Smooth muscle cell (in vitro differentiated cells): ENCODE results near the gene AP3M1. TPM values are rescaled to one million over a fixed set of nuclear protein-coding genes. Genes with fewer than 3 reads are reported as not detected.

Source experiments
- DNase-seq: peaks from one replicate; lab custom pipeline; 2025; ENCODE audit not compliant: unreplicated experiment; lab: John Stamatoyannopoulos, UW
- H2AFZ ChIP-seq: fragments of 200-600 bp; sonication (generic); 2 replicates; pipeline ENCODE4 v1.6.0; 2016; ENCODE audit warnings: antibody characterized with exemption, low read depth, mild to moderate bottlenecking
- H3F3A ChIP-seq: fragments of 200-600 bp; sonication (generic); 2 replicates; pipeline ENCODE4 v1.6.0; 2017; ENCODE audit warnings: antibody characterized with exemption, low read depth
- H3K27ac ChIP-seq: fragments of 200-600 bp; sonication (generic); 2 replicates; pipeline ENCODE4 v1.5.1; 2016; ENCODE audit warnings: low read depth, mild to moderate bottlenecking
- H3K27me3 ChIP-seq: fragments of 200-600 bp; sonication (generic); 2 replicates; pipeline ENCODE4 v1.6.1; 2016; ENCODE audit warnings: low read depth, mild to moderate bottlenecking
- H3K36me3 ChIP-seq: fragments of 200-600 bp; sonication (generic); 2 replicates; pipeline ENCODE4 v1.5.1; 2016; ENCODE audit warnings: low read depth
- H3K4me1 ChIP-seq: fragments of 200-600 bp; sonication (generic); 2 replicates; pipeline ENCODE4 v1.5.1; 2016; ENCODE audit warnings: low read depth
- H3K4me2 ChIP-seq: fragments of 200-600 bp; sonication (generic); 2 replicates; pipeline ENCODE4 v1.6.0; 2016; ENCODE audit warnings: mild to moderate bottlenecking
- H3K4me3 ChIP-seq: fragments of 200-600 bp; sonication (generic); 2 replicates; pipeline ENCODE4 v1.5.1; 2016; ENCODE audit warnings: mild to moderate bottlenecking
- H3K79me2 ChIP-seq: fragments of 200-600 bp; sonication (generic); 2 replicates; pipeline ENCODE4 v1.6.0; 2016; ENCODE audit warnings: low read depth, mild to moderate bottlenecking
- H3K9ac ChIP-seq: fragments of 200-600 bp; sonication (generic); 2 replicates; pipeline ENCODE4 v1.6.0; 2016; ENCODE audit warnings: low read depth
- H3K9me3 ChIP-seq: fragments of 200-600 bp; sonication (generic); replicated peaks from 2 replicates; pipeline ENCODE4 v1.5.1; 2016; ENCODE audit warnings: low read depth
- H4K20me1 ChIP-seq: fragments of 200-600 bp; sonication (generic); 2 replicates; pipeline ENCODE4 v1.6.0; 2016; ENCODE audit warnings: low read depth
- CTCF ChIP-seq: fragments of 200-600 bp; sonication (generic); IDR thresholded peaks from 2 replicates; pipeline ENCODE4 v1.5.1; 2017; ENCODE audit warnings: borderline replicate concordance, mild to moderate bottlenecking, antibody characterized with exemption; ENCODE audit not compliant: insufficient read depth, poor library complexity, severe bottlenecking
- WGBS: methylation state at CpG from one replicate; pipeline ENCODE4 v1.1.7; 2016; ENCODE audit warnings: low lambda C conversion rate; 5-methylcytosine and 5-hydroxymethylcytosine counted together
- polyA plus RNA-seq: library from polyadenylated mRNA; unstranded; fragments of >200 nt; fragmentation: Nextera tagmentation; extraction: Ambion mirVana; gene quantifications from 2 replicates; pipeline ENCODE4 v1.2.1, GENCODE V29; 2016
- total RNA-seq: library from RNA; depleted of rRNA; stranded (reverse); fragments of >200 nt; gene quantifications from 2 replicates; pipeline ENCODE4 v1.2.3, GENCODE V29; 2014

Gene AP3M1
- total and polyA plus RNA-seq, 2 experiments from 2014 or later: 18.3 to 29.3 TPM

- Histone ChIP-seq H2AFZ (no peak overlapping the region), H3K36me3 (peaks cover 17% of the 10 kb centered on the region), H3K4me1 (peaks cover 12% of the 10 kb centered on the region), H3F3A (peaks cover 9% of the 10 kb centered on the region), H3K79me2 (peaks cover 46% of the 10 kb centered on the region), H4K20me1 (peaks cover 94% of the 10 kb centered on the region), H3K4me3 (no peak overlapping the region), H3K9ac (no peak overlapping the region), H3K9me3 (no peaks in the 10 kb centered on the region), H3K27me3 (no peaks in the 10 kb centered on the region), H3K27ac (no peak overlapping the region), H3K4me2 (no peak overlapping the region)
- TF ChIP-seq CTCF: no peak
- DNase-seq: no peak
- over 99% methylated on average over 3 of the region's 3 CpGs for WGBS
These were observed 65.7 kb downstream of the AP3M1 start for GRCh38 chr10:74084955-74085354.

GRCh38 chr10:74083304-74083703, 67.3 kb downstream of the AP3M1 start:
- no peak overlapping the region for H3K9ac ChIP-seq
- H2AFZ ChIP-seq: no peak overlapping the region
- H3K4me3 ChIP-seq: no peak overlapping the region
- H3F3A ChIP-seq: peaks cover 23% of the 10 kb centered on the region
- DNase-seq: no peak
- TF ChIP-seq CTCF: no peak
- no peak overlapping the region for H3K27ac ChIP-seq
- 93% methylated on average over 2 of the region's 2 CpGs for WGBS
- peaks cover 48% of the 10 kb centered on the region for H3K79me2 ChIP-seq
- H3K27me3 ChIP-seq: no peaks in the 10 kb centered on the region
- H3K9me3 ChIP-seq: no peaks in the 10 kb centered on the region
- H3K4me1 ChIP-seq: peaks cover 29% of the 10 kb centered on the region
- H4K20me1 ChIP-seq: peaks cover 94% of the 10 kb centered on the region
- no peak overlapping the region for H3K4me2 ChIP-seq
- H3K36me3 ChIP-seq: peaks cover 10% of the 10 kb centered on the region

GRCh38 chr10:74081941-74082718, 68.5 kb downstream of the AP3M1 start:
- no peaks in the 10 kb centered on the region for H3K9me3 ChIP-seq
- H3K9ac ChIP-seq: no peak overlapping the region
- DNase-seq: no peak
- peaks cover 99% of the 10 kb centered on the region for H4K20me1 ChIP-seq
- H3K4me1 ChIP-seq: peaks cover 38% of the 10 kb centered on the region
- no peak overlapping the region for H3K4me3 ChIP-seq
- H3K79me2 ChIP-seq: peaks cover 43% of the 10 kb centered on the region
- TF ChIP-seq CTCF: no peak
- no peak overlapping the region for H3K4me2 ChIP-seq
- H2AFZ ChIP-seq: no peak overlapping the region
- peaks cover 32% of the 10 kb centered on the region for H3F3A ChIP-seq
- H3K27me3 ChIP-seq: no peaks in the 10 kb centered on the region
- 94% methylated on average over 5 of the region's 5 CpGs for WGBS
- no peak overlapping the region for H3K27ac ChIP-seq
- H3K36me3 ChIP-seq: peaks cover 5% of the 10 kb centered on the region
